ENCODE data around the gene GPRC5B.

The GPRC5B gene, protein sequence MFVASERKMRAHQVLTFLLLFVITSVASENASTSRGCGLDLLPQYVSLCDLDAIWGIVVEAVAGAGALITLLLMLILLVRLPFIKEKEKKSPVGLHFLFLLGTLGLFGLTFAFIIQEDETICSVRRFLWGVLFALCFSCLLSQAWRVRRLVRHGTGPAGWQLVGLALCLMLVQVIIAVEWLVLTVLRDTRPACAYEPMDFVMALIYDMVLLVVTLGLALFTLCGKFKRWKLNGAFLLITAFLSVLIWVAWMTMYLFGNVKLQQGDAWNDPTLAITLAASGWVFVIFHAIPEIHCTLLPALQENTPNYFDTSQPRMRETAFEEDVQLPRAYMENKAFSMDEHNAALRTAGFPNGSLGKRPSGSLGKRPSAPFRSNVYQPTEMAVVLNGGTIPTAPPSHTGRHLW

DNA sequence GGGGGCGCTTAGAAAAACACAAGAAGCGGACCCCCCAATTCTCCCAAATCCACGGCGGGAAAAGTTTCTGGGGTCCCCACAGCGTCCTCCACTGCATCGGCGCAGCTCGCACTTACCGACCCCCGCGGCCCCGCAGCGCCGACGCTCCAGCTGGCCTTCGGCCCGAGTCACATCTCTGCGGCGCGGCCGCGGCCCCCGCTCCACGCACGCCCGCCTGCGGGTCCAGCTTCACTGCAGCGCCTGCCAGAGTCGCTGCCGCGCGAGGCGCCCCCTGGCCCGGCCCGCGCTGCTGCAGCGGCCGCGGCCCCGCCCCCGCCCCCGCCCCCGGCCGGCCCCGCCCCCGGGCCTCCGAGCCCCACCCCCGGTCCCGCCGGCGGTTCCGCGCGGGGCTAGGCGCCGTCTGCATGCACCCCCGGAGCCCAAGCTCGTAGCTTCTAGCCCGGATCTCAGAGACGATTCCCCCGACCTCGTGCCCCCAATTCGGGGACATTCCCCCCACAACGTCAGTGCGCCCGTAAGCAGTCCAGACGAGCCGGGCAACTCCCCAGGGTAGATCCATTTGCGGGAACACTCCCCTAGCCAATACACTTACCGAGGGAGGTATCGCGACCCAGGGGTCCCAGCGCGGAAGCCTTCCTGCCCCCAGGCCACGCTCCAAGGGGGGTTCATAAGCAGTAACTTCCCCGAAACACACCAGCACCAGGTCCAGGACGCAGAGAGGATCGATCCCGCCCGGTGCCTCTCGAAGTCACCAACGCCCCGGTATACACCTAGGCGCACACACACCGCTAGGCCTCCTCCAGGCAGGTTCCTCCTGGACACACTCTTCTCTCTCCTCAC, at the start of gene GPRC5B:
Gene GPRC5B (minus strand): TSS at position 238 of the 840 bp plus-strand sequence. CDS start 12,003 bp downstream, outside the sequence.
- DNase-seq (ENCODE audit: low spot score): peak; percentile 55

GRCh38 chr16:19933740-19934139, 49.1 kb upstream of the GPRC5B start:
- DNase-seq (ENCODE audit: low spot score): no peak

- no peak for DNase-seq (ENCODE audit: low spot score)
Observed at GRCh38 chr16:19929062-19929511, 44.4 kb upstream of the GPRC5B start.

DNA sequence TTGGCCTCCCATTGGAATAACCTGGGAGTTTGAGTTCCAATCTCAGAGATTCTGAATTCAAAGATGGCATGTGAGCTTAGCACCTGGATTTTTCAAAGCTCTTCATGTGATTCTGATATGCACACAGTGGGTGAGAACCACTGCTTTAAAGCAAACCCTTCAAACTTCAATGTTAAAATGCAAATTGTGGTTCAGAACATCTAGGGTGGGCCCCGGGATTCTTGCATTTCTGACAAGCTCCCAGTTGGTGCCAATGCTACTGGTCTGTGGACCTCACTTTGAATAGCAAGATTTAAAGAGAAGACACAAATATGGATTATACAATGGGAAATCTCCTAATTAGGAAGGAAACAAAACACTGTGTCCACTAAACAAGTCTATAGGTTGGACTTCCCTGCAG, 43.8 kb upstream of the GPRC5B start:
- no peak for DNase-seq (ENCODE audit: low spot score)

DNA sequence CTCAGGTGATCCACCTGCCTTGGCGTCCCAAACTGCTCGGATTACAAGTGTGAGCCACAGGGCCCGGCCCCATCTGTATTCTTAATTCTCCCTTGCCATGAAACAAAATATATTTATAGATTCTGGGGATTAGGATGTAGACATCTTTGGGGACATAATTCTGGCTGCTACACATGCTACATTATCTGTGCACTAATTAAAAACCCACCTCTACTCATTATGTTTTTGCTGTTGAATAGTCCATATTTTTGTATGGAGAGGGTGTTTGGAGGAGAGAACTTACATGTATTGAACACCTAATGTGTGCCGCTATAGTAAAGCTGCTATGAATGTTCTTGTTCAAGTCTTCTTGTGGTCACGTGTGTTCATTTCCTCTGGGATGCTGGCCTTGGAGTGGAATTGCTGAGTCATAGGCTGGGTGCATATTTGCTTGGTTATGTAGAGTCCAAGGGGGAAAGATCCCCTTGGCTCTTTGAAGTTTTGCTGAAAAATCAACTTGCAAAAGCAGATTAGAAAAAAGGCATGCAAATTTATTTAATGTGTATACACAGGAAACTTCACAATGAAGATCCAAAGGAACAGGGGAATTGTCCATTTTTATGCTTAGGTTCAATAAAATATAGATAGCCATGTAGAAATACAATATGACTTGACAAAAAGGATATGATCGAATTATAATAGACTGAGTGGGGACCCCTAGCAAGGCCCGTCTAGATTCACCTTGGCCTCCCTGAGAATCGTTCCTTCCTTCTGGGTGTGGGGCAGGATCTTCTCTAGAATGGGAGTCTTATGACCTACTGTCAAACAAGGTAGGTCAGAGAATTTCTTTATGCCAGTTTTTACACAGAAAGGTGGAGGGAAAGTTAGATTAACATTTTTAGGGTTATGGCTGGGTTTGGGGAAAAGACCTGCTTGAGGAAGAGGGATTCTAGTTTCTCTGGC, 42.1 kb upstream of the GPRC5B start:
- peak; percentile 32 for DNase-seq (ENCODE audit: low spot score)

DNA sequence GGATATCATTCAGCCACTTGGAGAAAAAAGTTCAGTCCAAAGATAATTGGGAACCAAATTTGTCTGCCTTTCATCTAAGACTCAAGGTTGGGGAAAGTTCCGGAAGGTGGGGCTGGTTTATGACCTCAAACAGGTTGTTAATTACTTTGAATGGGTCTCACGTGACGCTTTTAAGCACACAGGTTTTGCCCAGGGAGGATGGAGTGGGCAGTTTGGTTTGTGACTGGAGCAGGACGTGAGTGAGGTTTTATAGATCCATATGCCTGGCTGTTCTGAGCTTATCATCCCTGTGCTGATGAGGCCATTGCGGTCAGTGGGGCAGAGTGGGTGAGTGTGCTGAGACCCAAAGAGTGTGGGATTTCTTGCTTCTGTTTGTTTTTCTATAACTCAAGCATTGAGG, 38.7 kb upstream of the GPRC5B start:
- DNase-seq (ENCODE audit: low spot score): no peak

DNA sequence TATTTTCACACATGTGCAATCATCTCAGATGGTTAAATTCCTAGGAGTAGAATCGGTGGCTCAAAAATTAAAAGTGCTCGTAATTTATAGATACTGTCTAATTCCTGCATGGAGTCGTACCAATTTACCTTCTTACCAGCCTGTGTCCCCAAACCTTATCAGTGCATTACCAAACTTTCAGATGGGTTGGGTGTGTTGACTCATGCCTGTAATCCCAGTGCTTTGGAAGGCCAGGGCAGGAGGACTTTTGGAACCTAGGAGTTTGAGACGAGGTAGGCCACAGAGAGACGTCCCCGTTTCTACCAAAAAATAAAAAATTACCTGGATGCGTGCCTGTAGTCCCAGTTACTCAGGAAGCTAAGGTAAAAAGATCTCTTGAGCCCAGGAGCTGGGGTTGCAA, 34.5 kb upstream of the GPRC5B start:
- no peak for DNase-seq (ENCODE audit: low spot score)

- DNase-seq (ENCODE audit: low spot score): no peak
Observed at GRCh38 chr16:19916064-19916463, 31.4 kb upstream of the GPRC5B start.

DNA sequence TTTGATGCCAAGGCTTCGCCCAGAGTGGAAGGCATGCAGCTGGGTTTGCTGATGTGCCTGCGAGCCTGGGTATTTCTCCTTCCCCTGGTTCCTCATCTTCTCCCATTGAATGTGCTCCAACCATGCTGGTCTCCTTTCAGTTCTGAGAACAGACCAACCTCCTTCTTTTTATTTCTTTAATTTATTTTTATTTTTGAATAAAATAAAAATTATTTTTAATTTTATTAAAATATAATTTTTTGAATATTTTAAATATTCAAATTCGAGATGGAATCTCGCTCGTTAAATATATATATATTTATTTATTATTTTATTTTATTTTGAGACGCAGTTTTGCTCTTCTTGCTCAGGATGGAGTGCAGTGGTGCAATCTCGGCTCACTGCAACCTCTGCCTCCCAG, 30.2 kb upstream of the GPRC5B start:
- no peak for DNase-seq (ENCODE audit: low spot score)

GRCh38 chr16:19913340-19913645, 28.6 kb upstream of the GPRC5B start:
- no peak for DNase-seq (ENCODE audit: low spot score)

DNA sequence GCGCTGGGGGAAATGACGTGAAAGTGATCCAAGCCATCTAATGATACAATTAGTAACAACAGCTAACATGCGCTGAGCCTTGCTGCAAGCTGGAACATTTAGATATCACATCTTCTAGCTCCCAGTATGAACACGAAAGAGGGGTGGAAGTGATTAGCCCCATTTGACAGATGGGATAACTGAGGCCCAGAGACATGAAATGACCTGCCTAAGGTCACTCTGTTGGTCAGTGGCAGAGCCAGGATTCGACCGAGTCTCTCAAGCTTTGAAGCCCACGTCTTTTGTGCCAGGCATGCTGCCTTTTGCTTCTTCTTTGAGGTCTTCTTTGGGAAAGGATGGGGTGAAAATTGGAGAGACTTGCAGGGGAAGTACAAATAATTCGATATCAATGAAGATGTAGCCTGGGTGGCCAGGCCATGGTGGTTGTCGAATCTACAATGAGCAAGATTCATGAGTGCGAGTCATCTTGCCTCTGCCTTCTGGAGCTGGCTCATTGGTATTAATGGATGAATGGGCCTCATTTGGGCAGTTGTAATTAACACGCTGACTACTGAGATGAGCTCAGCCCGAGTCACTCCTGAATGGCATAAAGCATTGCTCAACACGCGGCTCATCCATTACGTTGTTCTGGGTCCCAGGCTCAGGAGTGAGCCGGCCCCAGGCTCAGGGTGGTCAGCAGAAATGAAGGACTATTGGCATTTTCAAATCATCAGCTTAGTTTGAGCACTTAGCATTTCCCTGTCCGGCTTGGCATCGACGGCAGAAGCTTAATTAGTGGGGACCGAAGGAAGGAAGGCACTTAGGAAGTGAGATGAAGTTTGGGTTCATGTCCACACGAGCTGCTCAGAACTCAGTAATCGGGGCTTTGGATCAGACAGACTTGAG, 28.0 kb upstream of the GPRC5B start:
- DNase-seq (ENCODE audit: low spot score): peak; percentile 45

DNA sequence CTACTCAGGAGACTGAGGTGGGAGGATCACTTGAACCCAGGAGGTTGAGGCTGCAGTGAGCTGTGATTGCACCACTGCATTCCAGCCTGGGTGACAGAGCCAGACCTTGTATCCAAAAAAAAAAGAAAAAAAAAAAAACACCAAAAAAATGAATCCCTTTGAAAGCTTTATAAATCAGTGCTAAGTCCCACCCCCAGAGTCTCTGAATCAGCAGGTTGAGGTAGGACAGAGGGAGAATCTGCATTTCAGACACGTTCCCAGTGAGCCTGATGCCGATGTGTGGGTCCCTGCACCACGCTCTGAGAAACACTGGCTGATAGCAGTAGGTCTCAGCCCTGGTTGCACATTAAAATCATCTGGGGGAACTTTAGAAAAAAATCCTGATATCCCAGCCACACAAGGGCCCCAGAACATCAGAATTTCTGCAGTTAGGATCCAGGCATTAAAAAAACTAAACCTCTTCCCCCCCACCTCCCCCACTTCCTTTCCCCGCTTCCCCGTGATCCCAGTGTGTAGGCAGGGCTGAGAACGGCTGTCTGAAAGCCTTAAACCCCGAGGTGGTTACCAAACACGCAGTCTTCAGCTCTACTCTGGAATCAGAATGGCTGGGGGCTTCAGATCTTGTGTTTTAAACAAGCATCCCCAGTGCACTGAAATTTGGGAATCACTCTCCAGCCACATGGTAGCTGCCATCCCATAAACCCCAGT, 27.3 kb upstream of the GPRC5B start:
- no peak for DNase-seq (ENCODE audit: low spot score)

- DNase-seq (ENCODE audit: low spot score): no peak
Observed at GRCh38 chr16:19911204-19911603, 26.6 kb upstream of the GPRC5B start.

DNA sequence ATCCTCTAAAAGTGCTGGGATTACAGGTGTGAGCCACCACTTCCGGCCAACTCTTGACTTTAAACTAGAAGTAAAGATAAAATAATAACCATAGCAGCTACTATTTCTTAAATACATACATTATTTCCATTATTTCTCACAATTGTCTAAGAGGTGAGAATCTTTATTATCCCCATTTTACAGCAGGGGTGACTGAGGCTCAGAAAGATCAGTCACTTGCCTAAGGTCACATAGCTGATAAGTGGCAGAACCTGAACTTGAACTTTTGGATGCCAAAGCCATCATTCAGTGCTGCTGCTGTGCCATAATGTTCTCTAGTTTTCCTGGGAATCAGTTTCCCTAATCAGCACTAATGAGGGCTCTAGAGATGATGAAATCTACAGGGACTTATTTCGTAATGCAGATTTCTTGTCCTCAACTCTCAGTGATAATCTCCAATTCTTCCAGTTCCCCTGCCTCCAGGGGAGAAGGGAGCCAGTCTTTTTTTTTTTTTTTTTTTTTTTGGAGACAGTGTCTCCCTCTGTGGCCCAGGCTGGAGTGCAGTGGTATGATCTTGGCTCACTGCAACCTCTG, 25.2 kb upstream of the GPRC5B start:
- DNase-seq (ENCODE audit: low spot score): no peak

DNA sequence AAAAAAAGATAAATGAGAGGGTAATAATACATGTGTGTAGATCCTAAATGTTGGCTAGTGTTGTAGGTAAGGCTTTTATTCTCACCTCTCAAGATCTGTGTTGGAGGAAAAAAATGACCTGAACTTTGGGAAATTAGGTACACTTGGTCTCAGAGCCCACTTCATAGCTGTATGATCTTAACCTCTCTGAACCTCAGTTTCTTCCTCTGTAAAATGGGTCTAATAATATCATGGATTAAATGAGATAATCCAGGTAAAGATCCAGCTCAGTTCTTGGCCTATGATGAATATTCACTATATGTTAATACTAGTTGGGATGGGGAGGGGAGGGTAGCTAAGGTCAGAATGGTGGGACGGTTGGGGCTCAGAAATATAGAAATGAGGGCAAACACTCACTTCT, 24.3 kb upstream of the GPRC5B start:
- DNase-seq (ENCODE audit: low spot score): no peak

DNA sequence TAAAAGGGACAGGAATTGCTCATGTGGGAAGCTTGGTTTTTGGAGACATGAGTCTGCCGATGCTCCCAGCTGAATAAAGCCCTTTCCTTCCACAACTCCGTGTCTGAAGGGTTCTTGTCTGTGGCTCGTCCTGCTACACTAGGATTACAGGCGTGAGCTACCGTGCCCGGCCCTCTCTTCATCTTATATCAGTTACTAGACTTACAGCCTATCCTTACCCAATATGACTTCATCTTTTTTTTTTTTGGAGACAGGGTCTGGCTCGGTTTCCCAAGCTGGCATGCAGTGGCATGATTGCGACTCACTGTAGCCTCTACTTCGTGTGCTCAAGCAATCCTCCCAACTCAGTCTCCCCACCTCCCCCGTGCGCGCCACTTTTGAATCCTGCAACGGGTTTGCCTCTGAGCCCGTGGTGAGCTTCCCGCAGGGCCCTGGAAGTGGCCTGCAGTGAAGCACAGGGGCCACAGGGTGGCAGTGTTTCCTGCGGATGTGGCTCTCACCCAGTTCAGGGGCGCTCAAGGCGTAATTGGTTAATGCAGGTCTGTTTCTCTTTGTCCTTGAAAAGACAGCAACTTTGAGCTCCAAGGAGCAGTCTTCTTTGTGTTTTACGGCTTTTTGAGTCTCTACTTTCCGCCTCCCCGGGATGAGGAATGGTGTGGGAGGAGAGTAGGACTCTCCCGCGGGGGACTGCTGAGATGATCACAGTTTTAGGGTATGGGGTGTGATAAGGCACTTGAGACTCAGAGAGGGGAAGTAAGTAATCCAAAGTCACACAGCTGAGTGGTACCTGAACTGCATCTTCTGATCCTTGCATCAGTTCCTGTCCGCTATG, 22.7 kb upstream of the GPRC5B start:
- peak; percentile 85 for DNase-seq (ENCODE audit: low spot score)

GRCh38 chr16:19901164-19901563, 16.5 kb upstream of the GPRC5B start:
- no peak for DNase-seq (ENCODE audit: low spot score)

DNA sequence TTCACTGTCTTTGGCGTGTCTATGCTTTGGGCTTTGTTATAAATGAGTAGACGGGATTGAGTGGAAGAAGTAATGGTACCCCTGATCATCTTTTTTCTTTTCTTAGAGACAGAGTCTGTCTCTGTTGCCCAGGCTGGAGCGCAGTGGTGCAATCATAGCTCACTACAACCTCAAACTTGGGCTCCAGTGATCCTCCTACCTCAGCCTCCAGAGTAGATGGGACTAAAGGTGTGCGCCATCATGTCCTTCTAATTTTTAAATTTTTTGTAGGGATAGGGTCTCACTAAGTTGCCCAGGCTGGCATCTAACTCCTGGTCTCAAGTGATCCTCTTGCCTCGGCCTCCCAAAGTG, 14.9 kb upstream of the GPRC5B start:
- DNase-seq (ENCODE audit: low spot score): no peak

- peak; percentile 69 for DNase-seq (ENCODE audit: low spot score)
Observed at GRCh38 chr16:19898924-19899604, 14.4 kb upstream of the GPRC5B start.
